GM18526 (cell line): ENCODE results near the gene DAB1.

Experiments
- POLR2A ChIP-seq: IDR thresholded peaks from 3 replicates; pipeline ENCODE4 v1.6.1; 2011; ENCODE audit not compliant: insufficient read length; ENCODE audit errors: extremely low read depth

The DAB1 gene

DNA sequence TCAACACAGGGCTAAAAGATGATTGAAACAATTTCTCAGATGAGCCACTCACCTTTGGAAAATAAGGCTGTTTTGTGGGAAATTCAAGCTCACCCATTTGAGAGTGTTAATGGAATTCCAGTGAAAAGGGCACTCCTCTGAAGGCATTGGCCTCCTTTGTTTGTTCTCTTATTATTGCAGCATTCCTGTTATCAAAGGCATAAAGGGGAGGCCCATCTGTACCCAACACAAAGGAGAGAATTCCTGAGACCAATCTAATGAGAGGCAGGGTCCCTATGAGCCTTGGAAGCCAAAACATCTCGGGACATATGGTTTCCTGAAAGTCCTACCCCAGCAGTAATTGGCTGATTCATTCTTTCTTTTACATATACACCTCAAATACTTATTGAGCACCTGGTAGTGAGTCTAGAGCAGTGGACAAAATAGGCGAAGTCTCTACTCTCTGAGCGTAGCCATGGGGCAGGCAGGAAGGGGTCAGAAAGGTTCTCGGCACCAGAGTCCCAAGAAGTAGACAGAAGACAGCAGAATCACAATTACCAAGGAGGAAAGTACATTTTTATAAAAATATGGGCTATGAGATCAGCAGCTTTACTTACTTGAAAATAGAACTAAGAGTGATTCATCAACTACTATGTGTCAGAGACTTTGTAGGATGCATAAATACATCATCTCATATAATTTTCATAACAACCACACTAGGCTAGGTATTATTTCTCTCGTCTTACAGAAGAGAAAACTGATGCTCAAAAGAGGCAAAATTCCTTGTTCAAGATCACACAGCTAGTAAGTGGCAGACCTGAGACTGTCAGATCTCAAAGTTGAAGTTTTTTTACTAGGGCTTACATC lies 218.7 kb downstream of the DAB1 start:
- TF ChIP-seq POLR2A: no peak

- TF ChIP-seq POLR2A: no peak
Measured at GRCh38 chr1:57204091-57204490, 219.8 kb downstream of the DAB1 start.

DNA sequence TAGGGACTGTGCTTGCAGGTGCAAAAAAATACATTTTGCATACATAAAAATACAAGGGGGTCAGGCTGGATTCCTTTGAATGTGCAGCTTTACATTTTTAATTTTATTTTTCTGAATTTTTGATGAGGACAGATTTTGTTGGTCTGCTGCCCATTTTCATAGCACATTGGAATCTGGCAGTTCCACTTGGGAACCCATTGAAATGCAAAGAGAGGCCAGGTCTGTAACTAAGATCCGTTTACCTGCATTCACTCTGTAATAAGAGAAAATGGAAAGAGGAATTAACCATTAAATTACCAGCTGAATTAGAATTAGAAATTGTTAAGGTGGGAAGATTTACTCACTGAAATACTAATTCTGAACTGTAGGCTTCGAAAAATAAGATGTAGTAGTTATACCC lies 221.6 kb downstream of the DAB1 start:
- TF ChIP-seq POLR2A: no peak

GRCh38 chr1:57198912-57199311 lies 224.9 kb downstream of the DAB1 start:
- TF ChIP-seq POLR2A: no peak

- no peak for TF ChIP-seq POLR2A
Measured at GRCh38 chr1:57195436-57195941, 228.4 kb downstream of the DAB1 start.

DNA sequence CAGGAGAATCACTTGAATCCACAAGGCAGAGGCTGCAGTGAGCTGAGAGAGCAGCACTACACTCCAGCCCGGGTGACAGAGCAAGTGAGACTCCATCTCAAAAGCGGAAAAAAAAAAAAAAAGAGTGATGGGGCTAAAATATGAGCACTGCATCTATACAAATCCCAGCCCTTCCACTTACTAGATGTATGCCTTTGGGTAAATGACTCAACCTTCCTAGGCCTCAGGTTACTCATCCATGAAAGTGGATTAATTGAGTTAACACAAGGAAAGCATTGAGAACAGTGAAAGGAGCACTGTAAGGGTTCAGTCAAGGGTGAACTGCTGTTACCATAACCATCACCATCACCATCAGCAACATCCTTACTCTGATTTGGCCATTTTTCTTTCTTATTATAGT lies 231.6 kb downstream of the DAB1 start:
- no peak for TF ChIP-seq POLR2A

GRCh38 chr1:57190898-57191297 lies 233.0 kb downstream of the DAB1 start:
- TF ChIP-seq POLR2A: no peak

- TF ChIP-seq POLR2A: no peak
Measured at GRCh38 chr1:57188168-57188567, 235.7 kb downstream of the DAB1 start.

GRCh38 chr1:57186455-57186854 lies 237.4 kb downstream of the DAB1 start:
- TF ChIP-seq POLR2A: no peak

GRCh38 chr1:57179001-57179400 lies 244.9 kb downstream of the DAB1 start:
- TF ChIP-seq POLR2A: no peak

GRCh38 chr1:57175506-57175905 lies 248.4 kb downstream of the DAB1 start:
- TF ChIP-seq POLR2A: no peak

DNA sequence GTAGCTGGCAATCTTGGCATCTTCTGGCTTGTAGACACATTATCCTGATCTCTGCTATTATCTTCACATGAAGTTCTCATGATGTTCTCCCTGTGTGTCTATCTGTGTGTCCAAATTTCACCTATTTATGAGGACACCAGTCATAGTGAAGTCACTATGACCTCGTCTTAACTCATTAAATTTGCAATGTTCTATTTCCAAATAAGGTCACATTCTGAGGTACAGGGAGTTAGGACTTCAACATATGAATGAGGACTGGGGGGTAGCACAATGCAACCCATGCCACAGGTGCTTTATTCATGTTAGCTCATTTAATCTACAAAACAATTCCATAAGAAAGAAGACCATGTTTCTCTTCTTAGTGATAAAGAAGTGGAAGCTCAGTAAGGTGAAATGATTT lies 251.8 kb downstream of the DAB1 start:
- TF ChIP-seq POLR2A: no peak

DNA sequence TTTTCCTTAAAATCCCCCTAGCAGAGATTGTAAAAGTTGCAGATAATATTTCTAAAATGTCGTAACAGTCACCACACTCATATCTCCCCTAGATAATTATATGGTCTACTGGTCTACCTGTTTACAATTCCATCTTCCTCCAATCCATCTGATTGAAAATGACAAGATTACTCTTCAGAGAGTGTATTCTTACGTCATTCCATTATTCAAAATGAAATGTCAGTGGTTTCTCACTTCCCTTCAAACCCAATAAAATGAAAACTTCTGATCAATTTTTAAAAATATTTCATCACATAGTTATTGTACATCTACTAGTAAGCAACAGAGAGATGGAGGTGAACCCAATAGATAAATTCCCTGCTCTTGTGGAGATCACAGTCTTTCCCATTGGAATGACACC lies 255.9 kb downstream of the DAB1 start:
- TF ChIP-seq POLR2A: no peak

DNA sequence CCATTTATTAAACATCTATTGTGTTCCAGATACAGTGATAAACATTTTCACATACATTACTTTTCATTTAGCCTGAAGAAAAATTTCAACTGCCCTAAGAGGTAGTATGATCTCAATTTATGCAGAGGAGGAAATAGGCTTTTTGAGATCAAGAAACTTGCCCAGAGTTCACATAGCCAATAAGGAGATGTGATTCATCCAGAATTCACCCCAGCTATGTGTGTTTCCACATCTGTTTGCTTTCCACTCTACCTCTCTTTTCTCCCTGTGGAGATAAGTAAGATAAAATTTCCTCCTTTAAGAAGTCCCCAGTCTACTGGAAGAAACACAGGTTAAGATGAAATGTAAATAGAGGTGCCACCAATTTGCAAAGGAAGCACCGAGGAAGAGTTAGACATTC lies 258.3 kb downstream of the DAB1 start:
- TF ChIP-seq POLR2A: no peak

DNA sequence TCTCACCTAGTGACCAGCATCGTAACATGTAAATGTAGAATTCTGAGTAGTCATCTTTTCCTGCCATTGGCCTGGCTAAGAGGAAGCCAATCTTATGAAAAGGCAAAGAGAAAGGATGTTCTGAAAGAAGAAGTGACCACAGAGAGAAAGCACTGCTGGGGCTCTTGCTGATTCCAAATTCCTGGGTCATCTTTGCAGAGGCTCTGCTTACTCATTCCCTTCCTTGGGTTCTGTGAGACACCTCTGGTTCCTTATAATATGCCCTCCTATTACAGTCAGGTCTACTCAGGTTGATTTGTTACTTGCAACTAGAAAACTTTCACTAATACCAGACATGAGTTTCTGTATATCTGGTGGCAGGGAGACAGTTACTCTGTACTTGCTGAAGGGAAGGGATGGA lies 259.3 kb downstream of the DAB1 start:
- no peak for TF ChIP-seq POLR2A

- no peak for TF ChIP-seq POLR2A
Measured at GRCh38 chr1:57163789-57164188, 260.1 kb downstream of the DAB1 start.

GRCh38 chr1:57163325-57163724 lies 260.5 kb downstream of the DAB1 start:
- TF ChIP-seq POLR2A: no peak

DNA sequence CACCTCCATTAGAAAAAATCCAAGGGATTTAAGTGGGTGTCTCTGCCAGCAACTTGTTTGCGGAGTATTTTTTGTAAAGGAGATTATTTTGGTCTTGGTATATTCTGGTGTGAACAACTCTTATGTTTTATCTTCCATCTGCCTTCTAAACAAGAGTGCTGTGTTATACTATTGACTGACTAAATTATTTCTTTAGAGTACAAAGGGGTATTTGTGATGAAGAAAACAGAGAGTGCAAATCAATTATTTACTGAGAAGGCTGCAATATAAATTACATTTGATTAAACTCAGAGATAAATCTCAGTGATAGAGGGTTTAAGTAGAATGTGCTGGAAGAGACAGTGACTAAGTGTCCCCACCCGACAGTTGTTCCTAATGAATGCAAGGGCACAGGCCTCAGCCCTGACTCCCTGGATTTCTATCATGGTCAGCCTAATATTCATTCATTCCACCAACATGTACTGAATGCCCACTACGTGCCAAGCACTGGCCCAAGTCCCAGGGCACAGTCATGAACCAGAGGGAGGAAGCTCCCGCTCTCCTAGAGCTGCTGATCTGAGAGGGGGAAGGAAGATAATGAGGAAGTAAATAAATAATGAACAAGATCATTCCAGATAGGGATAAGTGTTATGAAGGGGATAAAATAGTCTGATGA lies 261.1 kb downstream of the DAB1 start:
- no peak for TF ChIP-seq POLR2A
